NB4 (cell line): Measurements from ENCODE around the gene ICAM3.
"Not testable (repeated sequence)": the region's sequence is repeated elsewhere in the genome, so short reads cannot be mapped to it uniquely, and the experiment has no call there.

Experiments used
- DNase-seq: peaks from one replicate; pipeline ENCODE4 v3.0.0; 2010; ENCODE audit warnings: low read depth
- H3K4me3 ChIP-seq: one replicate; pipeline ENCODE4 v1.5.1; 2011; ENCODE audit warnings: mild to moderate bottlenecking, low read depth, low read length, moderate library complexity
- CTCF ChIP-seq: IDR thresholded peaks from one replicate; pipeline ENCODE4 v1.5.1; 2012; ENCODE audit warnings: low read depth, low read length
- MAX ChIP-seq: IDR thresholded peaks from 2 replicates; pipeline ENCODE4 v1.6.1; 2011; ENCODE audit warnings: low read depth, low read length
- MYC ChIP-seq: IDR thresholded peaks from 2 replicates; pipeline ENCODE4 v1.6.1; 2011; ENCODE audit warnings: low read depth, low read length
- POLR2A ChIP-seq: IDR thresholded peaks from 2 replicates; pipeline ENCODE4 v1.6.1; 2011; ENCODE audit warnings: mild to moderate bottlenecking; ENCODE audit not compliant: insufficient read length; ENCODE audit errors: extremely low read depth

The ICAM3 gene

GRCh38 chr19:10378124-10378523 lies 38.7 kb upstream of the ICAM3 start:
- no peak overlapping the region for H3K4me3 ChIP-seq
- DNase-seq = no peak
- TF ChIP-seq POLR2A (no peak), MAX (no peak), MYC (no peak), CTCF (no peak)

GRCh38 chr19:10377140-10377640 lies 37.8 kb upstream of the ICAM3 start:
- DNase-seq, H3K4me3 ChIP-seq: not testable (repeated sequence)

- TF ChIP-seq CTCF (no peak), MAX (no peak), MYC (no peak), POLR2A (no peak)
- peak; percentile 81 for DNase-seq
- H3K4me3 ChIP-seq = no peak overlapping the region
Measured at GRCh38 chr19:10374931-10375330, 35.5 kb upstream of the ICAM3 start.

- TF ChIP-seq MAX = peak; percentile 92
- TF ChIP-seq POLR2A = no peak
- TF ChIP-seq CTCF = peak; percentile 71
- TF ChIP-seq MYC = peak; percentile 98
- H3K4me3 ChIP-seq = peak overlapping the region; percentile 13
- peak; percentile 100 for DNase-seq
Measured at GRCh38 chr19:10372690-10373089, 33.3 kb upstream of the ICAM3 start.

GRCh38 chr19:10368101-10368803 lies 28.8 kb upstream of the ICAM3 start:
- TF ChIP-seq MAX = peak; percentile 27; the same call in 1 of the 2 replicates
- TF ChIP-seq POLR2A = no peak
- TF ChIP-seq MYC = 0 out of 2 replicates have a peak, but pooled peaks have one; percentile 25
- DNase-seq = peak; percentile 82
- no peak overlapping the region for H3K4me3 ChIP-seq

- not testable (repeated sequence) for H3K4me3 ChIP-seq
- DNase-seq = peak; percentile 56
Measured at GRCh38 chr19:10366950-10367512, 27.6 kb upstream of the ICAM3 start.

- H3K4me3 ChIP-seq = no peak overlapping the region
- no peak for DNase-seq
- no peak for TF ChIP-seq CTCF
- TF ChIP-seq MYC = no peak
- no peak for TF ChIP-seq POLR2A
- no peak for TF ChIP-seq MAX
Measured at GRCh38 chr19:10365518-10365917, 26.1 kb upstream of the ICAM3 start.
